PFSK-1 (cell line): ENCODE data around the gene FOSL2.

Source experiments
- FOXP2 ChIP-seq: optimal IDR thresholded peaks from 2 replicates; pipeline ENCODE3; 2011; ENCODE audit warnings: borderline replicate concordance, control low read depth, inconsistent platforms; ENCODE audit not compliant: insufficient read depth; ENCODE audit errors: extremely low read length, extremely low read depth
- POLR2AphosphoS5 ChIP-seq: IDR thresholded peaks from 2 replicates; pipeline ENCODE4 v1.6.1; 2012; ENCODE audit warnings: low read depth, mild to moderate bottlenecking, control low read depth, low read length, moderate library complexity
- SIN3A ChIP-seq: IDR thresholded peaks from 2 replicates; pipeline ENCODE4 v1.6.1; 2012; ENCODE audit warnings: mild to moderate bottlenecking, low read length, moderate library complexity, borderline replicate concordance; ENCODE audit not compliant: insufficient read depth
- TAF1 ChIP-seq: IDR thresholded peaks from 2 replicates; pipeline ENCODE4 v1.6.1; 2012; ENCODE audit warnings: low read length, control low read depth, borderline replicate concordance; ENCODE audit not compliant: insufficient read depth
- TF ChIP-seq, protein P1 (sequence below), 2 experiments: IDR thresholded peaks; 2 replicates each; pipeline versions ENCODE4 v1.6.1 to v1.8.0; 2011 to 2012; ENCODE audit warnings: low read depth in 2 of 2, low read length in 2 of 2, control low read depth in 1 of 2, inconsistent platforms in 1 of 2, mild to moderate bottlenecking in 1 of 2, moderate library complexity in 1 of 2; ENCODE audit not compliant: insufficient read depth in 1 of 2

FOSL2 gene

DNA sequence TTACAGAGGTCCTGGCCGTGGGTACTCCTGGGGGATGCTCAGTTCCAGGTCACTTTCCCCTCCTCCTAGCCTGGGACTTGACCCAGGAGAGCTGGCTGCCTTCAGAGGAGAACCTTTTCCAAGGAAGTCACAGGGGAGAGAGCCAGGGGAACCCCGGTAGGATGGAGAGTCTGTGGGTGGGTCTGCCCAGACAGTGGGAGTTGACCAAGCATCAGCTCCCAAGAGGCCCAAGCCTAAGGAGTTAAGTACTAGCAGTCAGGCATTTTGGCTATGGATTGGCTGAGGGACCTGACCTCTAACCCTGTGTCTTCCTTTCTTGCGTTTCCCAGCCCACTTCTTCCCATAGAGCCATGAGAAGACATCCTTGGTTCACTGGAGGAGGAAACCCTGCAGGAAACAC is 54.4 kb downstream of the FOSL2 start:
- TF ChIP-seq TAF1 (no peak), POLR2AphosphoS5 (no peak), FOXP2 (no peak), SIN3A (no peak)
- TF ChIP-seq, protein P1, sequence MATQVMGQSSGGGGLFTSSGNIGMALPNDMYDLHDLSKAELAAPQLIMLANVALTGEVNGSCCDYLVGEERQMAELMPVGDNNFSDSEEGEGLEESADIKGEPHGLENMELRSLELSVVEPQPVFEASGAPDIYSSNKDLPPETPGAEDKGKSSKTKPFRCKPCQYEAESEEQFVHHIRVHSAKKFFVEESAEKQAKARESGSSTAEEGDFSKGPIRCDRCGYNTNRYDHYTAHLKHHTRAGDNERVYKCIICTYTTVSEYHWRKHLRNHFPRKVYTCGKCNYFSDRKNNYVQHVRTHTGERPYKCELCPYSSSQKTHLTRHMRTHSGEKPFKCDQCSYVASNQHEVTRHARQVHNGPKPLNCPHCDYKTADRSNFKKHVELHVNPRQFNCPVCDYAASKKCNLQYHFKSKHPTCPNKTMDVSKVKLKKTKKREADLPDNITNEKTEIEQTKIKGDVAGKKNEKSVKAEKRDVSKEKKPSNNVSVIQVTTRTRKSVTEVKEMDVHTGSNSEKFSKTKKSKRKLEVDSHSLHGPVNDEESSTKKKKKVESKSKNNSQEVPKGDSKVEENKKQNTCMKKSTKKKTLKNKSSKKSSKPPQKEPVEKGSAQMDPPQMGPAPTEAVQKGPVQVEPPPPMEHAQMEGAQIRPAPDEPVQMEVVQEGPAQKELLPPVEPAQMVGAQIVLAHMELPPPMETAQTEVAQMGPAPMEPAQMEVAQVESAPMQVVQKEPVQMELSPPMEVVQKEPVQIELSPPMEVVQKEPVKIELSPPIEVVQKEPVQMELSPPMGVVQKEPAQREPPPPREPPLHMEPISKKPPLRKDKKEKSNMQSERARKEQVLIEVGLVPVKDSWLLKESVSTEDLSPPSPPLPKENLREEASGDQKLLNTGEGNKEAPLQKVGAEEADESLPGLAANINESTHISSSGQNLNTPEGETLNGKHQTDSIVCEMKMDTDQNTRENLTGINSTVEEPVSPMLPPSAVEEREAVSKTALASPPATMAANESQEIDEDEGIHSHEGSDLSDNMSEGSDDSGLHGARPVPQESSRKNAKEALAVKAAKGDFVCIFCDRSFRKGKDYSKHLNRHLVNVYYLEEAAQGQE (IDR thresholded peaks at IDR 0.05; ENCODE audit: insufficient read depth in 1 of 2, low read depth in 2 of 2, low read length in 2 of 2) = no peak

DNA sequence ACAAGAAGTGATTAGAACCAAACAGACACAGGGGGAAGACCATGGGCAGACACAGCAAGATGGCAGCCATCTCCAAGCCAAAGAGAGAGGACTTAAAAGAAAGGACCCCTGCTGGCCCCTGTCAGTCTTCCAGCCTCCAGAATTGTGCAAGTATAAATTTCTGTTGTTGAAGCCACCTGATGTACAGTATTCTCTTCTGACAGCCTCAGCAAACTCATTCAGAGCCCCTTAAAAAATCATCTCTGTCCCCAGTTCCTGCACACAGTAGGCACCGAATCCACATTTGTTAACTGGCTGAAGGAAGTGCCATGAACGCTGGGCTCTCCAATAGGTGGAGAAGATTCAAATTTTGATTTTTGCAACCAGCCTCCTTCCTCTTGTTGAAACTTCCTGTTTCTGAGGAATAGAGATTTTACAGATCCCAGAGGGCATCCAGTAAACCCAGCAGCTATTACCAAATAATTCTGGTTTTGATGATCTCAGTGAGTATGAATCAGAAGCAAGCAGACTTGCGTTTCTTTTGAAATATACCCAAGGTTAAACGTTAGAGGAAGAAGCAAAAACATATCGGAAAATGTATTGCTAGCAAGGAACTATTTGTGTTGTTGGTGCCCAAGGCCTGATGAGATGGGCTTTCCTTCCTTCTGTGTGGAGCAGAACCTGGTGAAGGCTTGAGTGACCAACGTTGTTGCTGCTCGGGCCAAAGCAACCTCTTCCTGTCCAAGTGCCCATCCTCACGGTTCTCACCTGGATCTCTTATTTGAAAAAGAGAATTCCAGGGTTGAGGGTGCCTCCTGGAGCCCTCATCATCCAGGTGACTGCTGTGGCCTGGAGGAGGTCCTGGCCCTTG is 55.5 kb downstream of the FOSL2 start:
- TF ChIP-seq, protein P1 (IDR thresholded peaks at IDR 0.05; ENCODE audit: insufficient read depth in 1 of 2, low read depth in 2 of 2, low read length in 2 of 2) = no peak
- TF ChIP-seq FOXP2 (no peak), SIN3A (no peak), TAF1 (no peak), POLR2AphosphoS5 (no peak)

DNA sequence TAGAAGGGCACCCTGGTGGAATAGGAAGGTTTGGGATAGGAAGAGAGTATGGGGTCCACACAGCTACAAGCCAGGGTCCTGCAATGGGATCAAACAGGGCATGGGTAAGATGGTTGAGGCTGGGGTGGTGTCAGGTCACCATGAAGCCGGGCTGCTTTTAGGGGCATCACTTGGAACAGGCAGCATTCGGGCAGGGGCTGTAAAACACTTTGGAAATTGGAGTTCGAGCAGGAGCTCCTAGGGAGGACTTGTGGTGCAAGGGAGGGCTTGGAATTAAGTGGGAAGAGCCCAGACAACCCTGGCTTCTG is 56.1 kb downstream of the FOSL2 start:
- TF ChIP-seq SIN3A (no peak), FOXP2 (no peak), TAF1 (no peak), POLR2AphosphoS5 (no peak)
- TF ChIP-seq, protein P1 (IDR thresholded peaks at IDR 0.05; ENCODE audit: insufficient read depth in 1 of 2, low read depth in 2 of 2, low read length in 2 of 2) = no peak

DNA sequence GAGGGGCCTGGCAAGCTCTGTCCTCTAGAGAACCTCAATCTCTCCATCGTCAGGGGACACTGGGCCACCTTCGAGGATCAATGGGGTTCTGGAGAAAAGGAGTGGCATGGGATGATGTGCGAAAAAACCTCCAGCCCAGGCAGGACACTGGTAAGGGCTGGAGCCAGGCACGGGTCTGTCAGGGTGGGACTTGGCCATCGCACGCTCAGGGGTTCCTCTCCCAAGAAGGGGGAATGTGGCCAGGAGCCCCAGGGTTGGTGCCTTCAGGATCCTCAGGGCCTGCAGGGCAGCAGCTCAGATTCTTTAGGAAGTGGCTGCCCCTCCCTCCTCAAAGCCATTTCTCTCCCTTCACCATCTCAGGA is 56.4 kb downstream of the FOSL2 start:
- TF ChIP-seq POLR2AphosphoS5 = no peak
- no peak for TF ChIP-seq SIN3A
- TF ChIP-seq TAF1 = no peak
- TF ChIP-seq, protein P1 (IDR thresholded peaks at IDR 0.05; ENCODE audit: insufficient read depth in 1 of 2, low read depth in 2 of 2, low read length in 2 of 2) = no peak
- TF ChIP-seq FOXP2 = no peak
